ENCODE results near the gene SSR4.

DNA sequence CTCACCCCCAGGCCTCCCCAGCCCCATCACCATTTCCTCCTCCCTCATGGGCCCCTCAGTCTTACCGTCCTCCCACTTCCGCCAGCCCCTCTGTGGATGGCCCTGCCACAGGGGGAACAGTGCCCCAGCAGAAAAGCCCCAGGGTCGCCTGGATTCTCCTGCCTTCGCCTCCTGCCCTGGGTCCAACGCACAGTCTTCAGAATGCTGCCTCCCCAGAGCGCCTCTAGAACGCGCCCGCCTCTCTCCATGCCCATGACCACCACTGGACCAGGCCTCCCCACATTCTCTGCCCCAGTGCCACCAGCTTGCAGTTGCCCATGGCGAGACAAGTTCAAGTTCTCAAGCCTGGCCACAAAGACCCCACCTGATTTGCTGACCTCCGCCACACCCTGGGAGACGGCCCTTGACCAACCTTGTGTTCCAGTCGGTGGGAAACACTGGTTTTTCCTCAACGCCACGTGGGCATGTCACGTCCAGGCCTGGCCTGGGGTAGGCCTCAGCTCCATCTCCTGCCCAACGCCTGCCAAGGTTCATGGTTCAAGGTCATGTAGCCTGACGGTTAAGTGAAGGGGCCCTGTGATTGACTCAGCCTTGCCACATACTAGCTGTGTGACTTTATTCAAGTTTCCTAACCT is 31.1 kb upstream of the SSR4 start:
- no peak for TF ChIP-seq ZNF274 (IDR thresholded peaks at IDR 0.05; ENCODE audit: low read depth, low read length)
- TF ChIP-seq YY1 (IDR thresholded peaks at IDR 0.05; ENCODE audit: insufficient read depth, insufficient read length), result no peak
